GM23248 (cell line): ENCODE measurements around the gene ENTPD7. TPM values are rescaled to one million over a fixed set of nuclear protein-coding genes. Genes with fewer than 3 reads are reported as not detected.

Experiments
- DNase-seq: peaks from one replicate; pipeline ENCODE4 v3.0.0-alpha.2; 2015
- H2AFZ ChIP-seq: fragments of 200-600 bp; sonication (generic); 2 replicates; pipeline ENCODE4 v1.6.1; 2016; ENCODE audit warnings: antibody characterized with exemption
- H3F3A ChIP-seq: fragments of 200-600 bp; sonication (generic); 2 replicates; pipeline ENCODE4 v1.6.1; 2016; ENCODE audit warnings: mild to moderate bottlenecking, antibody characterized with exemption, mixed run types; ENCODE audit not compliant: insufficient read depth
- H3K27ac ChIP-seq: fragments of 200-600 bp; sonication (generic); 2 replicates; pipeline ENCODE4 v1.5.1; 2016; ENCODE audit warnings: mild to moderate bottlenecking
- H3K27me3 ChIP-seq: fragments of 200-600 bp; sonication (generic); replicated peaks from 2 replicates; pipeline ENCODE4 v1.6.1; 2016; ENCODE audit warnings: mild to moderate bottlenecking; ENCODE audit not compliant: insufficient read depth
- H3K36me3 ChIP-seq: fragments of 200-600 bp; sonication (generic); 2 replicates; pipeline ENCODE4 v1.6.1; 2016; ENCODE audit warnings: low read depth, mild to moderate bottlenecking
- H3K4me1 ChIP-seq: fragments of 200-600 bp; sonication (generic); 2 replicates; pipeline ENCODE4 v1.6.1; 2016; ENCODE audit warnings: mild to moderate bottlenecking; ENCODE audit not compliant: insufficient read depth
- H3K4me2 ChIP-seq: fragments of 200-600 bp; sonication (generic); one replicate; pipeline ENCODE4 v1.6.1; 2016; ENCODE audit warnings: mild to moderate bottlenecking; ENCODE audit not compliant: unreplicated experiment
- H3K4me3 ChIP-seq: fragments of 200-600 bp; sonication (generic); 2 replicates; pipeline ENCODE4 v1.5.1; 2016; ENCODE audit warnings: mild to moderate bottlenecking
- H3K79me2 ChIP-seq: fragments of 200-600 bp; sonication (generic); 2 replicates; pipeline ENCODE4 v1.6.1; 2016; ENCODE audit warnings: mild to moderate bottlenecking; ENCODE audit not compliant: insufficient read depth
- H3K9ac ChIP-seq: fragments of 200-600 bp; sonication (generic); 2 replicates; pipeline ENCODE4 v1.6.1; 2016; ENCODE audit warnings: mild to moderate bottlenecking
- H3K9me2 ChIP-seq: fragments of 200-600 bp; sonication (generic); 2 replicates; pipeline ENCODE4 v1.6.1; 2016; ENCODE audit warnings: mixed run types, mild to moderate bottlenecking, moderate library complexity; ENCODE audit not compliant: insufficient read depth
- H3K9me3 ChIP-seq: fragments of 200-600 bp; sonication (generic); one replicate; pipeline ENCODE4 v1.6.1; 2017; ENCODE audit warnings: low read depth
- H4K20me1 ChIP-seq: fragments of 200-600 bp; sonication (generic); 2 replicates; pipeline ENCODE4 v1.6.0; 2016; ENCODE audit not compliant: insufficient read depth
- EZH2 ChIP-seq: fragments of 200-600 bp; sonication (generic); IDR thresholded peaks from 2 replicates; pipeline ENCODE4 v1.6.1; 2018; ENCODE audit warnings: antibody characterized with exemption, mild to moderate bottlenecking; ENCODE audit not compliant: insufficient read depth, poor library complexity, severe bottlenecking
- EZH2phosphoT487 ChIP-seq: fragments of 200-600 bp; sonication (generic); IDR thresholded peaks from 2 replicates; pipeline ENCODE4 v1.6.1; 2018; ENCODE audit warnings: antibody characterized with exemption, moderate library complexity, mild to moderate bottlenecking, low read depth; ENCODE audit not compliant: insufficient read depth
- WGBS, 2 experiments: methylation state at CpG; one replicate each; pipeline ENCODE4 v1.1.6; 2015 to 2017; ENCODE audit warnings: low lambda C conversion rate in 2 of 2, low coverage in 1 of 2; ENCODE audit errors: missing lambda C conversion rate in 2 of 2; 5-methylcytosine and 5-hydroxymethylcytosine counted together
- in situ Hi-C: fragments of 300-500 bp; cut with MboI; formaldehyde crosslinking; loops from 2 replicates; pipeline ENCODE4 v1.15.0; 2020
- polyA plus RNA-seq: library from polyadenylated mRNA; unstranded; fragments of >200 nt; fragmentation: Nextera tagmentation; extraction: Ambion mirVana; gene quantifications from 2 replicates; pipeline ENCODE4 v1.2.1, GENCODE V29; 2016
- total RNA-seq: library from RNA; depleted of rRNA; stranded (reverse); fragments of >200 nt; shearing (Covaris generic); gene quantifications from 2 replicates; pipeline ENCODE4 v1.2.3, GENCODE V29; 2014

Gene ENTPD7
- total and polyA plus RNA-seq, 2 experiments from 2014 or later, result 7.5 to 21.6 TPM

GRCh38 chr10:99674762-99675161, 15.5 kb downstream of the ENTPD7 start:
- Histone ChIP-seq H3K9ac (no peak overlapping the region), H3K9me2 (no peaks in the 10 kb centered on the region), H3K27me3 (no peaks in the 10 kb centered on the region), H3K4me2 (no peak overlapping the region), H3K4me1 (peaks cover 43% of the 10 kb centered on the region), H3K9me3 (no peaks in the 10 kb centered on the region), H3F3A (peaks cover 38% of the 10 kb centered on the region), H3K79me2 (peaks cover 64% of the 10 kb centered on the region), H3K36me3 (peaks cover 25% of the 10 kb centered on the region), H4K20me1 (no peaks in the 10 kb centered on the region), H2AFZ (no peak overlapping the region), H3K4me3 (no peak overlapping the region), H3K27ac (no peak overlapping the region)
- in situ Hi-C loops, result no loop called here
- 100% methylated on average over 1 of the region's 1 CpG for WGBS, 2 experiments
- no peak for TF ChIP-seq EZH2
- no peak for TF ChIP-seq EZH2phosphoT487
- no peak for DNase-seq

GRCh38 chr10:99676426-99676825, 17.1 kb downstream of the ENTPD7 start:
- Histone ChIP-seq H3K9me3 (no peaks in the 10 kb centered on the region), H3K4me1 (peaks cover 46% of the 10 kb centered on the region), H3K4me2 (peak overlapping the region; percentile 57), H4K20me1 (no peaks in the 10 kb centered on the region), H3K9ac (no peak overlapping the region), H3K4me3 (no peak overlapping the region), H3K79me2 (peaks cover 52% of the 10 kb centered on the region), H3K27me3 (no peaks in the 10 kb centered on the region), H3K27ac (peak overlapping the region; percentile 34), H3K36me3 (peaks cover 30% of the 10 kb centered on the region), H3F3A (peaks cover 52% of the 10 kb centered on the region), H2AFZ (no peak overlapping the region), H3K9me2 (no peaks in the 10 kb centered on the region)
- no peak for TF ChIP-seq EZH2
- no peak for TF ChIP-seq EZH2phosphoT487
- peak; percentile 71 for DNase-seq
- in situ Hi-C loops, result no loop called here

GRCh38 chr10:99676895-99677294, 17.6 kb downstream of the ENTPD7 start:
- Histone ChIP-seq H3K27ac (peak overlapping the region; percentile 34), H3K4me2 (peak overlapping the region; percentile 57), H3K36me3 (peaks cover 27% of the 10 kb centered on the region), H3K27me3 (no peaks in the 10 kb centered on the region), H3F3A (peaks cover 50% of the 10 kb centered on the region), H2AFZ (no peak overlapping the region), H3K4me3 (no peak overlapping the region), H4K20me1 (no peaks in the 10 kb centered on the region), H3K9me3 (no peaks in the 10 kb centered on the region), H3K4me1 (peaks cover 50% of the 10 kb centered on the region), H3K9ac (no peak overlapping the region), H3K9me2 (no peaks in the 10 kb centered on the region), H3K79me2 (peaks cover 47% of the 10 kb centered on the region)
- TF ChIP-seq EZH2, result no peak
- no peak for TF ChIP-seq EZH2phosphoT487
- WGBS, 2 experiments, result 82 to 89% methylated on average over 3 of the region's 3 CpGs
- no peak for DNase-seq
- in situ Hi-C loops, result no loop called here

- no peak for TF ChIP-seq EZH2
- no peak for TF ChIP-seq EZH2phosphoT487
- Histone ChIP-seq H3K9ac (no peak overlapping the region), H3K9me2 (no peaks in the 10 kb centered on the region), H2AFZ (no peak overlapping the region), H3K27ac (no peak overlapping the region), H3K4me1 (peaks cover 39% of the 10 kb centered on the region), H4K20me1 (no peaks in the 10 kb centered on the region), H3K36me3 (peaks cover 36% of the 10 kb centered on the region), H3F3A (peaks cover 43% of the 10 kb centered on the region), H3K27me3 (no peaks in the 10 kb centered on the region), H3K9me3 (no peaks in the 10 kb centered on the region), H3K4me2 (no peak overlapping the region), H3K79me2 (peaks cover 42% of the 10 kb centered on the region), H3K4me3 (no peak overlapping the region)
- no peak for DNase-seq
- in situ Hi-C loops, result no loop called here
- 55% methylated on average over 3 of the region's 3 CpGs for WGBS, 2 experiments
Measured at GRCh38 chr10:99678921-99679320, 19.6 kb downstream of the ENTPD7 start.

GRCh38 chr10:99681553-99681952, 22.2 kb downstream of the ENTPD7 start:
- no peak for TF ChIP-seq EZH2
- no peak for TF ChIP-seq EZH2phosphoT487
- DNase-seq, result peak; percentile 89
- WGBS, 2 experiments, result 72 to 73% methylated on average over 4 of the region's 4 CpGs

More at GRCh38 chr10:99681553-99681952, 22.2 kb downstream of the ENTPD7 start:
- no peak overlapping the region for H3K4me2 ChIP-seq
- peaks cover 49% of the 10 kb centered on the region for H3F3A ChIP-seq
- peaks cover 45% of the 10 kb centered on the region for H3K36me3 ChIP-seq
- no peaks in the 10 kb centered on the region for H3K9me2 ChIP-seq
- no peaks in the 10 kb centered on the region for H3K9me3 ChIP-seq
- H4K20me1 ChIP-seq, result no peaks in the 10 kb centered on the region
- no peak overlapping the region for H2AFZ ChIP-seq
- H3K4me1 ChIP-seq, result peaks cover 39% of the 10 kb centered on the region
- H3K79me2 ChIP-seq, result peaks cover 25% of the 10 kb centered on the region
- no peaks in the 10 kb centered on the region for H3K27me3 ChIP-seq
- H3K4me3 ChIP-seq, result no peak overlapping the region
- H3K9ac ChIP-seq, result no peak overlapping the region
- peak overlapping the region; percentile 14; the same call in 1 of the 2 replicates for H3K27ac ChIP-seq
- in situ Hi-C loops, result no loop called here
